H1 (cell line): Measurements from ENCODE around the gene TP53BP2. TPM values are rescaled to one million over a fixed set of nuclear protein-coding genes. Genes with fewer than 3 reads are reported as not detected.

Experiments
- CTCF ChIA-PET: fragments of 300-600 bp; sonication (Branson Sonifier 250); formaldehyde crosslinking; loops from one replicate; lab custom pipeline; 2021; ENCODE audit not compliant: partially characterized antibody; lab: Charles Lee
- POLR2A ChIA-PET: fragments of 300-600 bp; sonication (Branson Sonifier 250); formaldehyde crosslinking; loops from one replicate; lab custom pipeline; 2021; ENCODE audit warnings: inconsistent platforms; ENCODE audit not compliant: partially characterized antibody; lab: Charles Lee
- DNase-seq, 2 experiments: peaks; one replicate each; pipeline versions ENCODE4 v3.0.0 to v3.0.0-alpha.2; 2010 to 2022; ENCODE audit warnings: low spot score in 2 of 2, low read depth in 1 of 2, mixed read lengths in 1 of 2
- FAIRE-seq: peaks from 2 replicates; lab custom pipeline; 2011; peaks lifted over from hg19 to GRCh38; lab: Jason Lieb, UNC
- H2AFZ ChIP-seq: 2 replicates; pipeline ENCODE4 v1.8.1; 2012; ENCODE audit warnings: low read length, inconsistent platforms
- H2AK5ac ChIP-seq: 2 replicates; pipeline ENCODE4 v1.6.1; 2013; ENCODE audit warnings: low read depth, low read length
- H2BK120ac ChIP-seq: replicated peaks from 2 replicates; pipeline ENCODE3; 2013; ENCODE audit warnings: low read depth, low read length, inconsistent platforms
- H2BK12ac ChIP-seq: 2 replicates; pipeline ENCODE4 v1.6.1; 2013; ENCODE audit warnings: low read depth, low read length
- H2BK15ac ChIP-seq: 2 replicates; pipeline ENCODE4 v1.6.1; 2013; ENCODE audit warnings: low read length
- H2BK20ac ChIP-seq: 2 replicates; pipeline ENCODE4 v1.6.1; 2013; ENCODE audit warnings: low read length
- H2BK5ac ChIP-seq: 2 replicates; pipeline ENCODE4 v1.6.1; 2013; ENCODE audit warnings: low read depth, low read length
- H3K14ac ChIP-seq: 2 replicates; pipeline ENCODE4 v1.6.1; 2013; ENCODE audit warnings: inconsistent platforms; ENCODE audit not compliant: insufficient read length
- H3K18ac ChIP-seq: 2 replicates; pipeline ENCODE4 v1.6.1; 2013; ENCODE audit warnings: low read length; ENCODE audit errors: extremely low read depth
- H3K23ac ChIP-seq: 2 replicates; pipeline ENCODE4 v1.6.1; 2013; ENCODE audit warnings: inconsistent platforms; ENCODE audit not compliant: insufficient read length
- H3K23me2 ChIP-seq: 2 replicates; pipeline ENCODE4 v1.6.1; 2013; ENCODE audit warnings: low read depth, low read length
- H3K27ac ChIP-seq: 2 replicates; pipeline ENCODE4 v1.6.1; 2011; ENCODE audit warnings: low read depth, low read length, inconsistent platforms
- H3K27me3 ChIP-seq, 4 experiments: replicated peaks in 1 of 4; 1 replicate in 1 of 4; 2 replicates in 3 of 4; pipeline versions ENCODE4 v1.6.1 to v1.8.1; 2011 to 2013; ENCODE audit warnings: low read length in 3 of 4, mild to moderate bottlenecking in 3 of 4, inconsistent platforms in 2 of 4, mixed read lengths in 2 of 4, moderate library complexity in 1 of 4; ENCODE audit not compliant: control insufficient read depth in 3 of 4, insufficient read depth in 3 of 4; ENCODE audit errors: extremely low read depth in 1 of 4
- H3K36me3 ChIP-seq, 4 experiments: 2 replicates each; pipeline versions ENCODE4 v1.6.1 to v1.8.1; 2011 to 2013; ENCODE audit warnings: mild to moderate bottlenecking in 4 of 4, low read length in 3 of 4, moderate library complexity in 2 of 4, control low read depth in 1 of 4, inconsistent platforms in 1 of 4; ENCODE audit not compliant: insufficient read depth in 4 of 4, control insufficient read depth in 2 of 4
- H3K4ac ChIP-seq: replicated peaks from 2 replicates; pipeline ENCODE3; 2013; ENCODE audit warnings: low read length, low read depth, mixed read lengths, inconsistent platforms; ENCODE audit not compliant: insufficient read length
- H3K4me1 ChIP-seq, 4 experiments: replicated peaks in 1 of 4; 1 replicate in 1 of 4; 2 replicates in 3 of 4; pipeline versions ENCODE4 v1.6.1 to v1.8.1; 2011 to 2013; ENCODE audit warnings: low read length in 3 of 4, inconsistent platforms in 2 of 4, mixed read lengths in 1 of 4; ENCODE audit not compliant: insufficient read depth in 4 of 4, control insufficient read depth in 3 of 4
- H3K4me2 ChIP-seq, 2 experiments: 2 replicates each; pipeline versions ENCODE4 v1.6.1 to v1.8.1; 2011 to 2013; ENCODE audit warnings: low read depth in 2 of 2, low read length in 2 of 2, control low read depth in 1 of 2, inconsistent platforms in 1 of 2, mild to moderate bottlenecking in 1 of 2; ENCODE audit not compliant: insufficient read depth in 1 of 2
- H3K4me3 ChIP-seq, 4 experiments: fragments of 200-600, 300-600 bp in 1 of 4; sonication (generic), shearing (Covaris generic), sonication (Bioruptor Twin) in 1 of 4; 2 replicates each; pipeline versions ENCODE4 v1.5.1 to v1.8.1; 2011 to 2016; ENCODE audit warnings: low read length in 4 of 4, low read depth in 3 of 4, control low read depth in 2 of 4, inconsistent platforms in 2 of 4, mild to moderate bottlenecking in 2 of 4, mixed read lengths in 1 of 4, moderate library complexity in 1 of 4; ENCODE audit not compliant: insufficient read depth in 2 of 4; ENCODE audit errors: extremely low read depth in 1 of 4
- H3K56ac ChIP-seq: replicated peaks from 2 replicates; pipeline ENCODE3; 2013; ENCODE audit warnings: low read depth, mild to moderate bottlenecking, mixed read lengths, low read length, inconsistent platforms; ENCODE audit not compliant: insufficient read length
- H3K79me1 ChIP-seq: 2 replicates; pipeline ENCODE4 v1.6.1; 2013; ENCODE audit warnings: low read depth, low read length, control low read depth
- H3K79me2 ChIP-seq, 2 experiments: 2 replicates each; pipeline versions ENCODE4 v1.6.1 to v1.8.1; 2012 to 2013; ENCODE audit warnings: low read length in 2 of 2, mild to moderate bottlenecking in 2 of 2, inconsistent platforms in 1 of 2; ENCODE audit not compliant: insufficient read depth in 2 of 2, control insufficient read depth in 1 of 2
- H3K9ac ChIP-seq, 4 experiments: replicated peaks in 1 of 4; 1 replicate in 1 of 4; 2 replicates in 3 of 4; pipeline versions ENCODE4 v1.6.1 to v1.8.1; 2011 to 2013; ENCODE audit warnings: low read depth in 3 of 4, low read length in 3 of 4, control low read depth in 2 of 4, mild to moderate bottlenecking in 2 of 4, moderate library complexity in 2 of 4, inconsistent platforms in 1 of 4; ENCODE audit errors: extremely low read depth in 1 of 4
- H3K9me3 ChIP-seq, 2 experiments: 2 replicates each; pipeline versions ENCODE4 v1.6.1 to v1.8.1; 2012 to 2013; ENCODE audit warnings: mild to moderate bottlenecking in 2 of 2, moderate library complexity in 2 of 2, control low read depth in 1 of 2, inconsistent platforms in 1 of 2, low read depth in 1 of 2, low read length in 1 of 2, mixed read lengths in 1 of 2; ENCODE audit not compliant: insufficient read depth in 2 of 2
- H4K20me1 ChIP-seq, 2 experiments: replicated peaks in 1 of 2; 2 replicates each; pipeline versions ENCODE3 to v1.8.1; 2011 to 2013; ENCODE audit warnings: inconsistent platforms in 2 of 2, low read length in 2 of 2, mild to moderate bottlenecking in 1 of 2; ENCODE audit not compliant: insufficient read depth in 2 of 2, control insufficient read depth in 1 of 2
- H4K5ac ChIP-seq: 2 replicates; pipeline ENCODE4 v1.6.1; 2013; ENCODE audit warnings: low read length, low read depth, mixed read lengths, inconsistent platforms; ENCODE audit not compliant: insufficient read length
- H4K8ac ChIP-seq: 2 replicates; pipeline ENCODE4 v1.8.0; 2013; ENCODE audit warnings: mild to moderate bottlenecking, moderate library complexity, low read length, inconsistent platforms; ENCODE audit not compliant: insufficient read depth; ENCODE audit errors: extremely low read depth
- H4K91ac ChIP-seq: replicated peaks from 2 replicates; pipeline ENCODE3; 2013; ENCODE audit warnings: low read length, mixed read lengths, inconsistent platforms; ENCODE audit not compliant: insufficient read length
- NANOG ChIP-seq: IDR thresholded peaks from 2 replicates; pipeline ENCODE4 v1.6.1; 2011; ENCODE audit warnings: low read length, low read depth, mild to moderate bottlenecking, inconsistent platforms; ENCODE audit not compliant: insufficient read depth, poor library complexity, severe bottlenecking
- whole genome bisulfite sequencing, 2 experiments: shearing (Covaris generic) in 1 of 2; methylation state at CpG; one replicate each; pipeline versions ENCODE4 v1.1.6 to v1.1.7; 2013 to 2015; ENCODE audit warnings: low lambda C conversion rate in 2 of 2, mixed read lengths in 2 of 2, inconsistent platforms in 1 of 2, low coverage in 1 of 2, missing lambda C conversion rate in 1 of 2; ENCODE audit not compliant: insufficient replicate concordance in 2 of 2, insufficient coverage in 1 of 2, insufficient read length in 1 of 2; ENCODE audit errors: extremely low coverage in 1 of 2, missing lambda C conversion rate in 1 of 2; 5-methylcytosine and 5-hydroxymethylcytosine counted together
- polyA plus RNA-seq, 7 experiments: library from polyadenylated mRNA; depleted of rRNA in 3 of 7; stranded (reverse) in 5 of 7; unstranded in 2 of 7; fragments of >200 nt in 5 of 7; fragments of 200-250 nt in 2 of 7; gene quantifications; 1 replicate in 5 of 7; 2 replicates in 1 of 7; 4 replicates in 1 of 7; pipeline versions ENCODE4 v1.2.1 to v1.2.3, GENCODE V29; 2011 to 2013; ENCODE audit warnings: missing spikeins in 2 of 7, mixed read lengths in 2 of 7
- total RNA-seq: library from RNA; stranded (reverse); fragmentation: NEBNext Ultra II Directional; extraction: Animal tissue kit (Norgen Biotek cat#: 25700); gene quantifications from 2 replicates; pipeline ENCODE4 v1.2.1, GENCODE V29; 2021
- TF ChIP-seq, protein P1 (sequence below): IDR thresholded peaks from 2 replicates; pipeline ENCODE4 v1.6.1; 2011; ENCODE audit warnings: low read depth, mild to moderate bottlenecking, low read length; ENCODE audit not compliant: insufficient read depth

TP53BP2 gene
- total and polyA plus RNA-seq, 2 of the 8 experiments (the other 6 are each of a cell fraction or from before 2014, with no cell fraction given), result 18.0 to 38.7 TPM

DNA sequence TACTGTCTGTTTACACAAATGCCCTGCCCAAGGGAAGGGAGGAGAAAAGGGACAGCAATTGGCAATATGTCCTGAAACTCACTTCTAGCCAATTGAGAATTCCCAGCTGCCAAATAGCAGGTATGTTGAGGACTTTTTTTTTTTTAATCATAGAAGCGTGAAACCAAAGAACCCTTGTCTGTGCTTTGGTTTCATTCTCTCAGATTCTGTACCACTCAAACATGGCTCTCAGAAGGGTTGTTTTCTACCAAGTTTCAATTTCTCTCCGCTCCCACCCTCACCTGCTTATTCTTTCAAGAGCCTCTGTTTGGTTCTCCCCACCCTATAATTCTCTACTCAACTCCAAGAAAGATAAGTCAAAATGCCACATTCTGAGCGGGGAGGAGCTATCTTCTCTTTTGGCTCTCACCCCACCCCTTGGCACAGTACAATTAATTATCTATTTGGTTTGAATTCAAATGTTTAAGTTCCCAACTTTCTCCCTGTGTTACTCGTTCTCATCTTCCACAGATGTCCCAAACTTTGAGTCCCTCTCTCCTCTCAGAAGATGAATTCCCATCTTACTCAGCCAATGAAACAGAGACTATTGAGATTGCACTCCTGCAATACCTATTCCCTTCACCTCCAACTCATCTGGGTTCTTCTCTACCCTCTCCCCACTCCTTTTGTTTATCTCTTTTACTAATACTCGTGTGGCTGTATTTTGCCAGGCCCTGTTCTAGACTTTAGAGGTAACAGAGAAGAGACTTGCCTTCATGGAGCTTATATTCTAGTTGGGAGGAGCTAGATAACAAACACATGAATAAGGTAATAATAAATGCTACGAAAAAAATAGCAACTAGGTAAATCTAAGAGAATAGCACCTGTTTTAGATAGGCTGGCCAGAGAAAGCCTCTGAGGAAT lies 3.9 kb upstream of the TP53BP2 start:
- Histone ChIP-seq H3K4me1 (no peaks in the 10 kb centered on the region; a peak in 2 of 7 replicates), H4K5ac (no peak overlapping the region), H3K23me2 (peaks cover 3% of the 10 kb centered on the region; the same call in 1 of the 2 replicates), H2BK15ac (no peak overlapping the region), H2AFZ (no peak overlapping the region), H2BK120ac (no peak overlapping the region), H4K8ac (no peak overlapping the region), H2BK12ac (no peak overlapping the region), H4K20me1 (peaks cover under 1 to 2% of the 10 kb centered on the region in 2 experiments), H3K27me3 (no peaks in the 10 kb centered on the region), H3K14ac (no peak overlapping the region), H3K79me1 (no peaks in the 10 kb centered on the region; the same call in 1 of the 2 replicates), H4K91ac (no peak overlapping the region), H3K56ac (no peak overlapping the region), H3K4me3 (no peak overlapping the region), H2BK5ac (no peak overlapping the region), H3K4me2 (no peak overlapping the region), H3K9me3 (no peaks in the 10 kb centered on the region), H3K4ac (no peak overlapping the region), H3K79me2 (peaks cover 0 to 6% of the 10 kb centered on the region in 2 experiments; a peak in 2 of 4 replicates), H2BK20ac (no peak overlapping the region), H3K18ac (no peak overlapping the region), H3K23ac (no peak overlapping the region), H3K9ac (no peak overlapping the region), H2AK5ac (no peak overlapping the region), H3K36me3 (no peaks in the 10 kb centered on the region), H3K27ac (no peak overlapping the region)
- 91% methylated on average over 6 of the region's 6 CpGs; no CpG with 5 or more reads in 1 of the 2 experiments for WGBS, 2 experiments
- no peak for FAIRE-seq
- TF ChIP-seq NANOG, result no peak
- TF ChIP-seq, protein P1, sequence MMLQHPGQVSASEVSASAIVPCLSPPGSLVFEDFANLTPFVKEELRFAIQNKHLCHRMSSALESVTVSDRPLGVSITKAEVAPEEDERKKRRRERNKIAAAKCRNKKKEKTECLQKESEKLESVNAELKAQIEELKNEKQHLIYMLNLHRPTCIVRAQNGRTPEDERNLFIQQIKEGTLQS, result no peak
- no peak for DNase-seq
- POLR2A ChIA-PET, result interaction anchor here (1.0 to 1.4 kb wide), 2 partner anchors 9 to 21 kb away, joined by 3 to 5 read pairs; no protein-coding TSS in a partner anchor
- CTCF ChIA-PET, result interaction anchor here (1.4 kb wide), 1 partner anchor 11 kb away, joined by 3 read pairs; no protein-coding TSS in a partner anchor
